ENCODE data around the gene OTULINL. TPM values are rescaled to one million over a fixed set of nuclear protein-coding genes. Genes with fewer than 3 reads are reported as not detected.
"Not testable (repeated sequence)": the region's sequence is repeated elsewhere in the genome, so short reads cannot be mapped to it uniquely, and the experiment has no call there.

OTULINL gene
- total RNA-seq, 6 experiments from 2014 or later = 0.66 to 1.7 (median 1.2) TPM

DNA sequence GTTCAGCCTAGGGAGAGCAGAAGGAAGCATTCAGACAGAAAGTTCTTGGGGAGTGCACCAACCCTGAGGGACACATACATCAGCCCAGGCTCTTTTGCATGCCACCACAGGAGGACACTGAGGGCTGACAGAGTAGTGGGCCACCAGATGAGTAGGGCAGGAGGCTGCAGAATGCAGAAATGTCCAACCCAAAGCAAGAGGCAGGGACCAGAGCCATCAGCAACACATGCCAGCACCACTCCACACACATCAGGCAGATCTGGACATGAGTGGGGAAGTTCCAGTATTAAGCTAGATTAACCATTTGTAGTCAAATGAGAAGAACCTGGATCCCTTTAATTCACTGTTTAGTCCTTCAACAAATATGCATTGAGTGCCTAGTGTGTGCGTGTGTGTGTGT, 35.7 kb upstream of the OTULINL start:
- Histone ChIP-seq H3K36me3 (no peaks in the 10 kb centered on the region), H3K9me3 (no peaks in the 10 kb centered on the region), H3K27ac (no peak overlapping the region), H3K4me1 (no peaks in the 10 kb centered on the region), H3K27me3 (no peaks in the 10 kb centered on the region), H3K4me3 (no peak overlapping the region)
- intact Hi-C loops (cut with DNase I) = no loop called here
- DNase-seq (no peak), ATAC-seq (peak in 3 of 4 donors; percentile 17 to 40 (median 29))
- TF ChIP-seq, protein P1, sequence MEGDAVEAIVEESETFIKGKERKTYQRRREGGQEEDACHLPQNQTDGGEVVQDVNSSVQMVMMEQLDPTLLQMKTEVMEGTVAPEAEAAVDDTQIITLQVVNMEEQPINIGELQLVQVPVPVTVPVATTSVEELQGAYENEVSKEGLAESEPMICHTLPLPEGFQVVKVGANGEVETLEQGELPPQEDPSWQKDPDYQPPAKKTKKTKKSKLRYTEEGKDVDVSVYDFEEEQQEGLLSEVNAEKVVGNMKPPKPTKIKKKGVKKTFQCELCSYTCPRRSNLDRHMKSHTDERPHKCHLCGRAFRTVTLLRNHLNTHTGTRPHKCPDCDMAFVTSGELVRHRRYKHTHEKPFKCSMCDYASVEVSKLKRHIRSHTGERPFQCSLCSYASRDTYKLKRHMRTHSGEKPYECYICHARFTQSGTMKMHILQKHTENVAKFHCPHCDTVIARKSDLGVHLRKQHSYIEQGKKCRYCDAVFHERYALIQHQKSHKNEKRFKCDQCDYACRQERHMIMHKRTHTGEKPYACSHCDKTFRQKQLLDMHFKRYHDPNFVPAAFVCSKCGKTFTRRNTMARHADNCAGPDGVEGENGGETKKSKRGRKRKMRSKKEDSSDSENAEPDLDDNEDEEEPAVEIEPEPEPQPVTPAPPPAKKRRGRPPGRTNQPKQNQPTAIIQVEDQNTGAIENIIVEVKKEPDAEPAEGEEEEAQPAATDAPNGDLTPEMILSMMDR (IDR thresholded peaks at IDR 0.05) = no peak
- TF ChIP-seq POLR2A (IDR thresholded peaks at IDR 0.05) = no peak
- WGBS (ENCODE audit: insufficient coverage, low coverage, low lambda C conversion rate, missing lambda C conversion rate) = 29% methylated on average over 1 of the region's 1 CpG

DNA sequence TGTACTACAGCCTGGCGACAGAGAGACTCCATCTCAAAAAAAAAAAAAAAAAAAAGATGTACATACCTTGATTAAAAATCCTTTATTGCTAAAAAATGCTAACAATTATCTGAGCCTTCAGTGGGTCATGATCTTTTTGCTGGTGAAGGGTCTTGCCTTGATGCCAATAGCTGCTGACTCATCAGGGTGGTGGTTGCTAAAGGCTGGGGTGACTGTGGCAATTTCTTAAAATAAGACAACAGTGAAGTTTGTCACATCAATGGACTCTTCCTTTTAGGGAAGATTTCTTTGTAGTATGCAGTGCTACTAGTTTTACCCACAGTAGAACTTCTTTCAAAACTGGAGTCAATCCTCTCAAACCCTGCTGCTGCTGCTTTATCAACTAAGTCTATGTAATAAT, 33.9 kb upstream of the OTULINL start:
- Histone ChIP-seq H3K27me3 (no peaks in the 10 kb centered on the region), H3K9me3 (no peaks in the 10 kb centered on the region)

DNA sequence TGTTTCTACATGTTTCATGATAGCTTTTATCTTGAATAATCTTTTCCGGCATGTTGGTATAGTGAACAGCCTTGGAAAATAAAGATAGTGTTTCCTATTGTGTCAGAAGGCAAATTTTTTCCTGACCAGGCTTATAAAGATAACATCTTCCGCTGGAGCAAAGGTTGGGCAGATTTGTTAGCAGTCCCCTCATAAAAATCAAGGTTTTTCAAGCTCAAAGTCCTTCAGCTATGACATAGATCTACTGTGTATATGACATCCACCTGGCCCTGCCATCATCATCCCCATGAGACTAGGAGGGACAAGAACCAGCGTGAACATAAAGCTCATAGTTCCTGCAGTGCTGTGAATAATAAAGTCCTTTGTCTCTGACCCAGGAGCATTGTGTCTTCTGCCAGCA, 30.4 kb upstream of the OTULINL start:
- Histone ChIP-seq H3K4me1 (no peaks in the 10 kb centered on the region), H3K27me3 (no peaks in the 10 kb centered on the region), H3K36me3 (no peaks in the 10 kb centered on the region), H3K27ac (no peak overlapping the region), H3K9me3 (no peaks in the 10 kb centered on the region), H3K4me3 (no peak overlapping the region)
- ATAC-seq = no peak
- WGBS (ENCODE audit: insufficient coverage, low coverage, low lambda C conversion rate, missing lambda C conversion rate) = 49% methylated on average over 3 of the region's 3 CpGs
- no peak for DNase-seq
- TF ChIP-seq, protein P1 (IDR thresholded peaks at IDR 0.05) = no peak
- TF ChIP-seq POLR2A (IDR thresholded peaks at IDR 0.05) = no peak
- intact Hi-C loops (cut with DNase I) = no loop called here

More for the DNA sequence above, 33.9 kb upstream of the OTULINL start:
- H3K27ac ChIP-seq = no peak overlapping the region
- intact Hi-C loops (cut with DNase I) = no loop called here
- H3K4me3 ChIP-seq = no peak overlapping the region
- H3K36me3 ChIP-seq = no peaks in the 10 kb centered on the region
- DNase-seq = no peak
- TF ChIP-seq, protein P1 (IDR thresholded peaks at IDR 0.05) = no peak
- no peak for TF ChIP-seq POLR2A (IDR thresholded peaks at IDR 0.05)
- H3K4me1 ChIP-seq = no peaks in the 10 kb centered on the region
- 89% methylated on average over 1 of the region's 1 CpG for WGBS (ENCODE audit: insufficient coverage, low coverage, low lambda C conversion rate, missing lambda C conversion rate)
- no peak for ATAC-seq

DNA sequence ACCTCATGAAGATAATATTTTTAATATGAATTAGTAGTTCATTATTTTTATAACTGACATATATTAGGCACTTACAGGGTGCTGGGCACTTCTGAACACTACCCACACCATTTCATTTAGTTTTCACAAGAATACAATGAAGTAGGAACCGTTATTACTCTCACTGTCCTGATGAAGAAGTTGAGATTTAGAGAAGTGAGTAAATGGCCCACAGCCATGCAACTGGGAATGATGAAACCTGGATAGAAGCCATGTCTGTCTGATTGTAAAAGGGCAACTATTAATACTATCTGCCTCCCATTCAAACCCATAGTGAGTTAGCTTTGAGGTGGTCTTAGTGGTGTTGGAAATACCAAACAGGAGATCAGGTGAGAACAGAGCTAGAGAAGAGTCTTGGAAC, 29.6 kb upstream of the OTULINL start:
- DNase-seq (no peak), ATAC-seq (peak in 3 of 4 donors; percentile 25 to 41 (median 25))
- no peak overlapping the region for H3K27ac ChIP-seq
- no peaks in the 10 kb centered on the region for H3K36me3 ChIP-seq
- intact Hi-C loops (cut with DNase I) = no loop called here
- no peaks in the 10 kb centered on the region for H3K27me3 ChIP-seq
- no peaks in the 10 kb centered on the region for H3K4me1 ChIP-seq
- H3K9me3 ChIP-seq = no peaks in the 10 kb centered on the region
- H3K4me3 ChIP-seq = no peak overlapping the region
- TF ChIP-seq, protein P1 (IDR thresholded peaks at IDR 0.05) = no peak
- TF ChIP-seq POLR2A (IDR thresholded peaks at IDR 0.05) = no peak
- 8% methylated on average over 1 of the region's 1 CpG for WGBS (ENCODE audit: insufficient coverage, low coverage, low lambda C conversion rate, missing lambda C conversion rate)

DNA sequence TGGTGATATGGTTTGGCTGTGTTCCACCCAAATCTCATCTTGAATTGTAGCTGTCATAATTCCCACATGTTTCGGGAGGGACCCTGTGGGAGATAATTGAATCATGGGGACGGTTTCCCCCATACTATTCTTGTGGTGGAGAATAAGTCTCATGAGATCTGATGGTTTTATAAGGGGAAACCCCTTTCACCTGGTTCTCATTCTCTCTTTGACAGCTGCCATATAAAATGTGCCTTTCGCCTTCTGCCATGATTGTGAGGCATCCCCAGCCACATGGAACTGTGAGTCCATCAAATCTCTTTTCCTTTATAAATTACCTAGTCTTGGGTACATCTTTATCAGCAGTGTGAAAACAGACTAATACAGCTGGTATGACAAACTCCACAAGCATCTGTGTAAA, 27.3 kb upstream of the OTULINL start:
- ATAC-seq; H3K9me3 ChIP-seq; DNase-seq; H3K4me3 ChIP-seq; H3K4me1 ChIP-seq; H3K27ac ChIP-seq; H3K27me3 ChIP-seq; intact Hi-C loops (cut with DNase I); H3K36me3 ChIP-seq: not testable (repeated sequence)
- WGBS (ENCODE audit: insufficient coverage, low coverage, low lambda C conversion rate, missing lambda C conversion rate) = 51% methylated on average over 3 of the region's 3 CpGs

All from right lobe of liver (tissue), 6 donors.